Measurements from ENCODE around the gene MCMBP. TPM values are rescaled to one million over a fixed set of nuclear protein-coding genes. Genes with fewer than 3 reads are reported as not detected.

MCMBP gene
- total and polyA plus RNA-seq, 2 donors (not counting 1 experiment from before 2014, with no cell fraction given) = 27.1 to 36.0 TPM

GRCh38 chr10:119824299-119824698 lies 48.3 kb downstream of the MCMBP start:
- H3K4me1 ChIP-seq (ENCODE audit: control insufficient read depth in 2 of 2, insufficient read depth in 2 of 2, low read length in 2 of 2) = no peaks in the 10 kb centered on the region
- H3K4me2 ChIP-seq (replicated peaks; ENCODE audit: low read depth, low read length, poor library complexity, severe bottlenecking) = no peak overlapping the region
- no peak overlapping the region for H3K9ac ChIP-seq (ENCODE audit: low read length)
- intact Hi-C loops (cut with micrococcal nuclease) = no loop called here
- Mint-ChIP-seq H3K9me3 (ENCODE audit: insufficient read depth) (no peaks in the 10 kb centered on the region), H3K27me3 (no peaks in the 10 kb centered on the region), H3K4me1 (no peaks in the 10 kb centered on the region), H3K4me3 (no peak overlapping the region), H3K27ac (no peak overlapping the region)
- peaks cover 13 to 44% of the 10 kb centered on the region in 2 experiments for H3K36me3 ChIP-seq (replicated peaks in 1 of 2; ENCODE audit: control extremely low read depth in 1 of 2, control insufficient read depth in 1 of 2, extremely low read depth in 1 of 2, insufficient read depth in 2 of 2, low read length in 1 of 2)
- no peaks in the 10 kb centered on the region for H3K9me3 ChIP-seq (ENCODE audit: control extremely low read depth in 1 of 3, control insufficient read depth in 2 of 3, insufficient read depth in 1 of 3, low read length in 2 of 3)
- H3K4me3 ChIP-seq (ENCODE audit: control extremely low read depth in 1 of 5, extremely low read depth in 1 of 5, insufficient read depth in 1 of 5, low read depth in 2 of 5, low read length in 4 of 5) = no peak overlapping the region
- H3K27ac ChIP-seq (ENCODE audit: low read length in 2 of 2) = no peak overlapping the region
- no peak overlapping the region for H2AFZ ChIP-seq (ENCODE audit: insufficient read depth, low read depth, low read length, poor library complexity, severe bottlenecking)
- WGBS (ENCODE audit: insufficient coverage) = 90% methylated on average over 2 of the region's 3 CpGs
- ATAC-seq (ENCODE audit: low read depth) (no peak), DNase-seq (no peak)
- H3K79me2 ChIP-seq (ENCODE audit: control insufficient read depth, insufficient read depth, low read length) = no peaks in the 10 kb centered on the region
- CTCF ChIA-PET = no interaction called here
- TF ChIP-seq EZH2 (IDR thresholded peaks at IDR 0.05; ENCODE audit: borderline replicate concordance, insufficient read depth, low read depth, low read length, poor library complexity, severe bottlenecking) = no peak
- no peak for TF ChIP-seq CTCF (IDR thresholded peaks at IDR 0.05)
- POLR2A ChIA-PET = no interaction called here
- H4K20me1 ChIP-seq (ENCODE audit: control insufficient read depth, insufficient read depth, low read length, poor library complexity, severe bottlenecking) = no peaks in the 10 kb centered on the region
- H3K27me3 ChIP-seq (replicated peaks in 1 of 4; ENCODE audit: control extremely low read depth in 1 of 4, control insufficient read depth in 3 of 4, insufficient read depth in 4 of 4, low read length in 3 of 4) = no peaks in the 10 kb centered on the region

GRCh38 chr10:119821182-119821581 lies 51.5 kb downstream of the MCMBP start:
- Histone ChIP-seq H3K4me3 (ENCODE audit: control extremely low read depth in 1 of 5, extremely low read depth in 1 of 5, insufficient read depth in 1 of 5, low read depth in 2 of 5, low read length in 4 of 5) (no peak overlapping the region), H3K27ac (ENCODE audit: low read length in 2 of 2) (no peak overlapping the region), H3K4me1 (ENCODE audit: control insufficient read depth in 2 of 2, insufficient read depth in 2 of 2, low read length in 2 of 2) (no peaks in the 10 kb centered on the region), H3K79me2 (ENCODE audit: control insufficient read depth, insufficient read depth, low read length) (no peaks in the 10 kb centered on the region), H3K9ac (ENCODE audit: low read length) (no peak overlapping the region), H3K4me2 (replicated peaks; ENCODE audit: low read depth, low read length, poor library complexity, severe bottlenecking) (no peak overlapping the region), H3K36me3 (replicated peaks in 1 of 2; ENCODE audit: control extremely low read depth in 1 of 2, control insufficient read depth in 1 of 2, extremely low read depth in 1 of 2, insufficient read depth in 2 of 2, low read length in 1 of 2) (peaks cover 0 to 42% of the 10 kb centered on the region in 2 experiments), H3K9me3 (ENCODE audit: control extremely low read depth in 1 of 3, control insufficient read depth in 2 of 3, insufficient read depth in 1 of 3, low read length in 2 of 3) (peaks cover 0 to 5% (median 0%) of the 10 kb centered on the region in 3 donors), H4K20me1 (ENCODE audit: control insufficient read depth, insufficient read depth, low read length, poor library complexity, severe bottlenecking) (no peaks in the 10 kb centered on the region), H3K27me3 (replicated peaks in 1 of 4; ENCODE audit: control extremely low read depth in 1 of 4, control insufficient read depth in 3 of 4, insufficient read depth in 4 of 4, low read length in 3 of 4) (no peaks in the 10 kb centered on the region), H2AFZ (ENCODE audit: insufficient read depth, low read depth, low read length, poor library complexity, severe bottlenecking) (no peak overlapping the region)
- DNase-seq (no peak), ATAC-seq (ENCODE audit: low read depth) (no peak)
- Mint-ChIP-seq H3K27ac (no peak overlapping the region), H3K4me1 (peaks cover 8% of the 10 kb centered on the region), H3K9me3 (ENCODE audit: insufficient read depth) (no peaks in the 10 kb centered on the region), H3K27me3 (no peaks in the 10 kb centered on the region), H3K4me3 (no peak overlapping the region)
- WGBS (ENCODE audit: insufficient coverage) = no CpG with 5 or more reads among the region's 4 CpGs
- TF ChIP-seq EZH2 (IDR thresholded peaks at IDR 0.05; ENCODE audit: borderline replicate concordance, insufficient read depth, low read depth, low read length, poor library complexity, severe bottlenecking) (no peak), CTCF (IDR thresholded peaks at IDR 0.05) (no peak)
- ChIA-PET CTCF (interaction anchor here (0.7 to 1.9 kb wide), 3 partner anchors 13 to 134 kb away, joined by 3 to 5 read pairs (median 5); no protein-coding TSS in a partner anchor), POLR2A (no interaction called here)
- intact Hi-C loops (cut with micrococcal nuclease) = no loop called here

Data from B cell (primary cell).